GM18508 (cell line): ENCODE data around the gene CPNE2.

Experiments used
- ATAC-seq: cut with Tn5 transposase; IDR thresholded peaks from one replicate; pipeline ENCODE4 v1.9.1; 2021; ENCODE audit warnings: moderate number of reproducible peaks; ENCODE audit not compliant: insufficient read depth, unreplicated experiment

Gene CPNE2

GRCh38 chr16:57159447-57159846 lies 67.1 kb downstream of the CPNE2 start:
- no peak for ATAC-seq

- ATAC-seq, result no peak
Measured at GRCh38 chr16:57163842-57164241, 71.5 kb downstream of the CPNE2 start.

GRCh38 chr16:57165483-57165882 lies 73.1 kb downstream of the CPNE2 start:
- no peak for ATAC-seq

GRCh38 chr16:57165938-57166337 lies 73.6 kb downstream of the CPNE2 start:
- ATAC-seq, result no peak

- no peak for ATAC-seq
Measured at GRCh38 chr16:57166451-57166850, 74.1 kb downstream of the CPNE2 start.

GRCh38 chr16:57166951-57167350 lies 74.6 kb downstream of the CPNE2 start:
- no peak for ATAC-seq

GRCh38 chr16:57167538-57167937 lies 75.2 kb downstream of the CPNE2 start:
- no peak for ATAC-seq

GRCh38 chr16:57167953-57168352 lies 75.6 kb downstream of the CPNE2 start:
- no peak for ATAC-seq

- ATAC-seq, result no peak
Measured at GRCh38 chr16:57169327-57169726, 76.9 kb downstream of the CPNE2 start.

GRCh38 chr16:57172721-57173290 lies 80.4 kb downstream of the CPNE2 start:
- no peak for ATAC-seq

GRCh38 chr16:57175896-57176295 lies 83.5 kb downstream of the CPNE2 start:
- ATAC-seq, result no peak

GRCh38 chr16:57178196-57178595 lies 85.8 kb downstream of the CPNE2 start:
- no peak for ATAC-seq

GRCh38 chr16:57178793-57179212 lies 86.4 kb downstream of the CPNE2 start:
- no peak for ATAC-seq

GRCh38 chr16:57179215-57179828 lies 86.9 kb downstream of the CPNE2 start:
- ATAC-seq, result no peak

- ATAC-seq, result no peak
Measured at GRCh38 chr16:57184113-57184512, 91.7 kb downstream of the CPNE2 start.

GRCh38 chr16:57184887-57185445 lies 92.6 kb downstream of the CPNE2 start:
- ATAC-seq, result no peak

- ATAC-seq, result peak; percentile 22
Measured at GRCh38 chr16:57185446-57185944, 93.1 kb downstream of the CPNE2 start.

- peak; percentile 83 for ATAC-seq
Measured at GRCh38 chr16:57185945-57186871, 93.8 kb downstream of the CPNE2 start, which contains the start of the genes PSME3IP1 and RSPRY1. TSS of gene PSME3IP1 (minus strand) at chr16:57186039. CDS start at chr16:57173854, 12,185 bp downstream. TSS of gene RSPRY1 (plus strand) at chr16:57186329. CDS start at chr16:57204659, 18,330 bp downstream.

- no peak for ATAC-seq
Measured at GRCh38 chr16:57186872-57187854, 94.8 kb downstream of the CPNE2 start.
